ENCODE measurements around the gene CYP2C9.
"Not testable (repeated sequence)": the region's sequence is repeated elsewhere in the genome, so short reads cannot be mapped to it uniquely, and the experiment has no call there.

Gene CYP2C9

DNA sequence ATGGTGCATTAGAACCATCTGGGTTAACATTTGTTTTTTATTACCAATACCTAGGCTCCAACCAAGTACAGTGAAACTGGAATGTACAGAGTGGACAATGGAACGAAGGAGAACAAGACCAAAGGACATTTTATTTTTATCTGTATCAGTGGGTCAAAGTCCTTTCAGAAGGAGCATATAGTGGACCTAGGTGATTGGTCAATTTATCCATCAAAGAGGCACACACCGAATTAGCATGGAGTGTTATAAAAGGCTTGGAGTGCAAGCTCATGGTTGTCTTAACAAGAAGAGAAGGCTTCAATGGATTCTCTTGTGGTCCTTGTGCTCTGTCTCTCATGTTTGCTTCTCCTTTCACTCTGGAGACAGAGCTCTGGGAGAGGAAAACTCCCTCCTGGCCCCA, at the start of gene CYP2C9:
Gene CYP2C9 (plus strand): TSS at position 276 of the 400 bp plus-strand sequence. CDS start 25 bp downstream, at position 301.
- H3K9ac ChIP-seq, result no peak within 1 kb of the TSS
- H3K27me3 ChIP-seq, result no peaks in the 10 kb centered on the region
- H4K20me1 ChIP-seq, result no peaks in the 10 kb centered on the region
- no peak within 1 kb of the TSS for H3K27ac ChIP-seq
- H3K36me3 ChIP-seq, result no peaks in the 10 kb centered on the region
- no peak for TF ChIP-seq Cebpa-rat (IDR thresholded peaks at IDR 0.05)
- H3K4me1 ChIP-seq, result no peaks in the 10 kb centered on the region
- no peak within 1 kb of the TSS for H3K4me2 ChIP-seq
- H3K9me3 ChIP-seq (replicated peaks in 1 of 11), result peaks cover 17 to 23% (median 20%) of the 10 kb centered on the region in 11 experiments
- no peak within 1 kb of the TSS for H3K4me3 ChIP-seq

DNA sequence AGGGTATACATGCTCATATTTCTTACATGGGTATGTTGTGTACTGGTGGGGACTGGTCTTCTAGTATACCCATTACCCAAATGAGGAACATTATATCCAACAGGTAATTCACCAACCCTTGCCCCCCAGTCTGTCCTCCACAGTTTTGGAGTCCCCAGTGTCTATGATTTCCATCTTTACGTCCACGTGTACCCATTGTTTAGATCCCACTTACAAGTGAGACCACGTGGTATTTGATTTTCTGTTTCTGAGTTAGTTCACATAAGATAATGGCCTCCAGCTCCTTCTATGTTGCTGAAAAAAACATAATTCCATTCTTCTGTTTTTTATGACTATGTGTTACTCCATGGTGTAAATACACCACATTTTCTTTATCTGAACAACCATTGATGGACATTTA, 49.3 kb upstream of the CYP2C9 start:
- no peak overlapping the region for H3K4me2 ChIP-seq
- no peaks in the 10 kb centered on the region for H4K20me1 ChIP-seq
- no peak overlapping the region for H3K27ac ChIP-seq
- no peaks in the 10 kb centered on the region for H3K4me1 ChIP-seq
- no peak overlapping the region for H3K4me3 ChIP-seq
- no peaks in the 10 kb centered on the region for H3K27me3 ChIP-seq
- no peak for TF ChIP-seq Cebpa-rat (IDR thresholded peaks at IDR 0.05)
- H3K36me3 ChIP-seq, result no peaks in the 10 kb centered on the region
- peaks cover 0 to 3% (median 0%) of the 10 kb centered on the region in 11 experiments; a peak in 1 of 22 replicates for H3K9me3 ChIP-seq (replicated peaks in 1 of 11)
- H3K9ac ChIP-seq, result no peak overlapping the region

DNA sequence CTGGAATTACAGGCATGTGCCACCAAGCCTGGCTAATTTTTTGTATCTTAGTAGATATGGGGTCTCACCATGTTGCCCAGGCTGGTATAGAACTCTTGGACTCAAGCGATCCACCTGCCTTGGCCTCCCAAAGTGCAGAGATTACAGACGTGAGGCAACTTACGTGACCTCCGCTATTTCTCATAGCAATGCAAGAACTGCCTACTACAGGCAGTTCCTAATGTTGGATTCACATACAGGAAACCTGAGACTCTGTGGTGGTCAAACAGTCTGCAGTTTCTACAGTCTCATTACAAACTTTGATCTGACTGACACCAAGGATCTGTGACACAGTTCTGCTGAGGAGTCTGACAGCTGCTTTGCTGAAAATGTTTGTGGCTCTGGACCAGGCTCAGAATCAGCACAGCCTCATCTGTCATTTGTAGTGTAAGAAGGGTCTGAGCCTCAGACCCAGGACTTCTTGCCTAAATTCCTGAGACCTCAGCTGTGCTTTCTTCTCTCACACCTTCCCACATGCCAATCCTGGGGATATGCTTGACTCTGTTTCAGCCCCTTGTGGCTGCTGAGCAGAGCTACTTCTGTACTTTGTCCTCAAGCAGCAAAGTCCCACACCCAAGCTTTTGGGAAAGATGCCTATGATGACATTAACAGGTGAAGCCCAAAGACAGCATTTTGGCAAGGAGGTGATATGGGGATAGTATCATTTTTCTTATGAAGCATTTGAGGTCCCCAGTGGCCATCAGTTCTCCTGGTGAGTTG, 48.0 kb upstream of the CYP2C9 start:
- H3K9me3 ChIP-seq (replicated peaks in 1 of 11), result peaks cover 0 to 3% (median 0%) of the 10 kb centered on the region in 11 experiments; a peak in 1 of 22 replicates
- no peak overlapping the region for H3K4me3 ChIP-seq
- no peak overlapping the region for H3K27ac ChIP-seq
- H4K20me1 ChIP-seq, result no peaks in the 10 kb centered on the region
- no peak for TF ChIP-seq Cebpa-rat (IDR thresholded peaks at IDR 0.05)
- H3K4me1 ChIP-seq, result no peaks in the 10 kb centered on the region
- H3K4me2 ChIP-seq, result no peak overlapping the region
- H3K27me3 ChIP-seq, result no peaks in the 10 kb centered on the region
- no peak overlapping the region for H3K9ac ChIP-seq
- H3K36me3 ChIP-seq, result no peaks in the 10 kb centered on the region

DNA sequence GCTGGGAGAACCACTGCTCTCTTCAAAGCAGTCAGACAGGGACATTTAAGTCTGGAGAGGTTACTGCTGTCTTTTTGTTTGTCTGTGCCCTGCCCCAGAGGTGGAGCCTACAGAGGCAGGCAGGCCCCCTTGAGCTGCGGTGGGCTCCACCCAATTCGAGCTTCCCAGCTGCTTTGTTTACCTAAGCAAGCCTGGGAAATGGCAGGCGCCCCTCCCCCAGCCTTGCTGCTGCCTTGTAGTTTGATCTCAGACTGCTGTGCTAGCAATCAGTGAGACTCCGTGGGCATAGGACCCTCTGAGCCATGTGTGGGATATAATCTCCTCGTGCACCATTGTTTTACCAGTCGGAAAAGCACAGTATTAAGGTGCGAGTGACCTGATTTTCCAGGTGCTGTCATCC, 40.0 kb upstream of the CYP2C9 start:
- H3K27ac ChIP-seq, result not testable (repeated sequence)

DNA sequence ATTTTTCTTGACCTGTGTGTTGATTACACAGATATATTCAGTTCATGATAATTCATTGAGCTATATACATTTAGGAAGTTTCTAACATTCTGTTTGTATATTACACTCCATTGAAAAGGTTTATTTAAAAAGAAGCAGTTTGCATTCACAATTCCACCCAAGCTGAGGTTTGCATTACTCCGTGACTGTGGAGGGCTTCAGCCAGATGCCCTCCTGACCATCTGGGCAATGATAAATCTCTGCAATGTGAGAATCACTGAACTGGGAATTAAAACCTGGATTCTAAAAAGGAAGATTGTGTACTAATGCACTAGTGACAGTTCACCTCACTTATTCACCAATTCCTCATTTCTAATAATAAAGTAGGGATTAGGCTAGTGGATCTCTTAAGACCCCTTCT, 36.4 kb upstream of the CYP2C9 start:
- no peaks in the 10 kb centered on the region for H3K4me1 ChIP-seq
- no peaks in the 10 kb centered on the region for H3K27me3 ChIP-seq
- no peak overlapping the region for H3K27ac ChIP-seq
- H4K20me1 ChIP-seq, result no peaks in the 10 kb centered on the region
- no peak overlapping the region for H3K4me2 ChIP-seq
- no peaks in the 10 kb centered on the region for H3K36me3 ChIP-seq
- peaks cover 9 to 22% (median 13%) of the 10 kb centered on the region in 11 experiments; a peak in 19 of 22 replicates for H3K9me3 ChIP-seq (replicated peaks in 1 of 11)
- H3K9ac ChIP-seq, result no peak overlapping the region
- H3K4me3 ChIP-seq, result no peak overlapping the region
- TF ChIP-seq Cebpa-rat (IDR thresholded peaks at IDR 0.05), result no peak

More for the DNA sequence above, 40.0 kb upstream of the CYP2C9 start:
- H3K27me3 ChIP-seq, H3K36me3 ChIP-seq, H4K20me1 ChIP-seq, H3K9ac ChIP-seq, H3K4me3 ChIP-seq, H3K4me1 ChIP-seq, H3K4me2 ChIP-seq: not testable (repeated sequence)
- H3K9me3 ChIP-seq (replicated peaks in 1 of 11), result peaks cover 5 to 18% (median 9%) of the 10 kb centered on the region in 11 experiments; a peak in 13 of 22 replicates

DNA sequence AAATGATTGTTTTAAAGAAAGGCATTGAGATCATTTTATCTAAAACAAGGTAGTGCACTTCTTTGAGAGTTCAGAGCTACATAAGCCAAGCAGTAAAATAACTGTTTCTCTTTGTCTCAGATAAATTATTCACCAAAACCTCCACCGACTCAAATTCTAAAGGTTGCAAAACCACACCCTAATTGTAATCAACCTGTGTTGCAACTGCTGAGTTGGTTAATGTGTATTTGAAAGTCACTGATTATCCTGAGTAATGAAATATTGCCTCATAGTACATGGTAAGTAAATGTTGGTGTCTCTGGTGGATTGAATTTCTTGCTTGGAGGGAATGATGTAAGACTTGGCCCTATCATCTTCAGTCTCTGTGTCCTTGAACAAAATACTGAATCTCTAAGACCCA, 35.9 kb upstream of the CYP2C9 start:
- Histone ChIP-seq H3K4me2 (no peak overlapping the region), H3K36me3 (no peaks in the 10 kb centered on the region), H3K4me3 (no peak overlapping the region), H3K27ac (no peak overlapping the region), H3K27me3 (no peaks in the 10 kb centered on the region), H3K9me3 (replicated peaks in 1 of 11) (peaks cover 12 to 27% (median 18%) of the 10 kb centered on the region in 11 experiments; a peak in 19 of 22 replicates), H3K9ac (no peak overlapping the region), H3K4me1 (no peaks in the 10 kb centered on the region), H4K20me1 (no peaks in the 10 kb centered on the region)
- no peak for TF ChIP-seq Cebpa-rat (IDR thresholded peaks at IDR 0.05)

DNA sequence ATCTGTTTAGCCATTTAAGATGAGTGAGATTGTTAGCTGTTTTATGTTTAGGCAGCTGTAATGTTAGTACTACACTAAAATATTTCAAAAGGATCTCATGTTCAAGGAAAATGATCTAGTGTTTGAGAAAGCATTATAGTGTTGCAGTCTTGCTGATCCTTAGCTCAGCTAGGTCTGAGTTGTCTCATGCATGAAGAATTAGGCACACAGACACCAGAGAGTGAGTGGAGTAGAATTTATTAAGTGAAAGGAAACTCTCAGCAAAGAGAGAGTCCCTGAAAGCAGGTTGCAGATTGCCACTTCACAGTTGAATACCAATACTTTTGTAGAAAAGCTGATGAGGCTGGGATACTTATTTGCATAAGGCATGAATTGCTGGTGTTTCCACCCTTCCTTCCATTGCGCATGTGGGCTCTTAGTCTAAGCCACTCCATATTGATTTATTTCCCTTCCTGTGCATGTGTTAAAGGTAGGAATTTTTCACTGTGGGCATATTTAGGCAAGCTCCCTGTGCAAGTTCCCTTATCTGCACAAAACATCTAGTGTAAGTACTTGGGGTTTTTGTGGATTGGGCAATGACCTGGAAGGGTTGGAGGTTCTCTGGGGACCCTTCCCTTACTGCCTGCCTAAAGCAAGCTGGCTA, 33.8 kb upstream of the CYP2C9 start:
- H3K36me3 ChIP-seq, H3K4me1 ChIP-seq, H3K4me3 ChIP-seq, H3K27ac ChIP-seq, H3K27me3 ChIP-seq, H3K4me2 ChIP-seq, H3K9ac ChIP-seq, H4K20me1 ChIP-seq: not testable (repeated sequence)
- peaks cover 12 to 34% (median 24%) of the 10 kb centered on the region in 11 experiments; a peak in 21 of 22 replicates for H3K9me3 ChIP-seq (replicated peaks in 1 of 11)

DNA sequence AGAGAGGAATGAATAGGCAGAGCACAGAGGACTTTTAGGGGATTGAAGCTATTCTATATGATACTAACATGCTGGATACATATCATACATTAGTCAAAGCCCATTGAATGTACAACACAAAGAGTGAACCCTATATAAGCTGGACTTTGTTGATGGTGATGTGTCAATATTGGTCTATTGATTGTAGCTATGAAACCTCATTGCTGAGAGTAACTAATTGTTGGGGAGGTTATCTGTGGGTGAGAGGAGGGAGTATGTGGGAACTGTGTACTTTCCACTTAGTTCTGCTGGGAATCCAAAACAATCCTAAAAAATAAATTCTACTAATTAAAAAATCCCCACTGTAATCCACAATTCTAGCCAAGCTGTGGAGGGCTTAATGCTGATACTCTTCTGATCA, 22.0 kb upstream of the CYP2C9 start:
- Histone ChIP-seq H3K36me3 (no peaks in the 10 kb centered on the region), H3K9ac (no peak overlapping the region), H3K4me1 (no peaks in the 10 kb centered on the region), H3K27ac (no peak overlapping the region), H3K9me3 (replicated peaks in 1 of 11) (peaks cover 7 to 30% (median 19%) of the 10 kb centered on the region in 11 experiments; a peak in 21 of 22 replicates), H3K27me3 (no peaks in the 10 kb centered on the region), H3K4me3 (no peak overlapping the region), H3K4me2 (no peak overlapping the region), H4K20me1 (no peaks in the 10 kb centered on the region)
- TF ChIP-seq Cebpa-rat (IDR thresholded peaks at IDR 0.05), result no peak

DNA sequence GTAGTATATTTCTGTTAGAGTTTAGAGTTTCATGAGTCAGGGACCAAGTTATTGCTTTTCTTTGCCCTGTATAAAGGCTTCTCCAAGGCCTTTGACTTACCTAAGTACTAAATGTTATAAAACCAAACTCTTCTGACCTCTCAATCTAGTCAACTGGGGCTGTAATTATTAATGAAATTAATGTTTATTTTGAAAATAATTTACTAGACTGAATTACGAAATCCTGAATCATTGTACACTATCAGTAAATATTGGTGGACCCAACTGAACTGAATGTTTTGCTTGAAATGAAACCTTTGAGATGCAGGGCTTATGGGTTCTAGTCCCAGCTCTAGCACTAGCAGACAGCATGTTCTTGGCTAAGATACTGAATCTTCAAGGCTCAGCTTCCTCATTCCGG, 1.7 kb upstream of the CYP2C9 start:
- no peaks in the 10 kb centered on the region for H4K20me1 ChIP-seq
- no peak for TF ChIP-seq Cebpa-rat (IDR thresholded peaks at IDR 0.05)

DNA sequence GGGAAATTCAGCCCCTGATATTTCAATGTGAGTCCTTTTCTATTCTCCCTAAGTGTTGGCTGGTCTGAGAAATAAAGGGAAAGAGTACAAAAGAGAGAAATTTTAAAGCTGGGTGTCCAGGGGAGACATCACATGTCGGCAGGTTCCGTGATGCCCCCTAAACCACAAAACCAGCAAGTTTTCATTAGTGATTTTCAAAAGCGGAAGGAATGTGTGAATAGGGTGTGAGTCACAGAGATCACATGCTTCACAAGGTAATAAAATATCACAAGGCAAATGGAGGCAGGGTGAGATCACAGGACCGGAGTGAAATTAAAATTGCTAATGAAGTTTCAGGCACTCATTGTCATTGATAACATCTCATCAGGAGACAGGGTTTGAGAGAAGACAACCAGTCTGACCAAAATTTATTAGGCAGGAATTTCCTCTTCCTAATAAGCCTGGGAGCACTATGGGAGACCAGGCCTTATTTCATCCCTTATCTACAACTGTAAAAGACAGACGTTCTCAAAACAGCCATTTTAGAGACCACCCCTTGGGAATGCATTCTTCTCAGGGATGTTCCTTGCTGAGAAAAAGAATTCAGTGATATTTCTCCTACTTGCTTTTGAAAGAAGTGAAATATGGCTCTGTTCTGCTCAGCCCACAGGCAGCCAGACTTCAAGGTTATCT, 5.1 kb downstream of the CYP2C9 start:
- not testable (repeated sequence) for H3K4me3 ChIP-seq, H3K27me3 ChIP-seq, H3K4me1 ChIP-seq, H3K4me2 ChIP-seq, H4K20me1 ChIP-seq, H3K9ac ChIP-seq, H3K27ac ChIP-seq, H3K36me3 ChIP-seq
- peaks cover 45 to 53% (median 48%) of the 10 kb centered on the region in 11 experiments for H3K9me3 ChIP-seq (replicated peaks in 1 of 11)

More for the DNA sequence above, 1.7 kb upstream of the CYP2C9 start:
- Histone ChIP-seq H3K4me3 (no peak overlapping the region), H3K27ac (no peak overlapping the region), H3K9ac (no peak overlapping the region), H3K27me3 (no peaks in the 10 kb centered on the region), H3K9me3 (replicated peaks in 1 of 11) (peaks cover 1 to 6% (median 4%) of the 10 kb centered on the region in 11 experiments; a peak in 17 of 22 replicates), H3K4me1 (no peaks in the 10 kb centered on the region), H3K36me3 (no peaks in the 10 kb centered on the region), H3K4me2 (no peak overlapping the region)

DNA sequence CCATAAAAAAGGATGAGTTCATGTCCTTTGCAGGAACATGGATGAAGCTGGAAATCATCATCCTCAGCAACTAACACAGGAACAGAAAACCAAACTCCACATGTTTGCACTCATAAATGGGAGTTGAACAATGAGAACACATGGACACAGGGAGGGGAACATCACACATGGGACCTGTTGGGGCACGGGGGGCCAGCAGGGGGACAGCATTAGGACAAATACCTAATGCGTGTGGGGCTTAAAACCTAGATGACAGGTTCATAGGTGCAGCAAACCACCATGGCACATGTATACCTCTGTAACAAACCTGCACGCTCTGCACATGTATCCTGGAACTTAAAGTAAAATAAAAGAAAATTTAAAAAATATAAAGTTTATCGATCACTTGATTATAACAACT, 7.7 kb downstream of the CYP2C9 start:
- not testable (repeated sequence) for H4K20me1 ChIP-seq, H3K4me1 ChIP-seq, H3K27ac ChIP-seq, H3K4me2 ChIP-seq, H3K9ac ChIP-seq, H3K36me3 ChIP-seq, H3K4me3 ChIP-seq, H3K27me3 ChIP-seq
- H3K9me3 ChIP-seq (replicated peaks in 1 of 11), result peaks cover 45 to 53% (median 48%) of the 10 kb centered on the region in 11 experiments
